GM21367 (cell line): ENCODE measurements around the gene ITSN1.
"Not testable (repeated sequence)": the region's sequence is repeated elsewhere in the genome, so short reads cannot be mapped to it uniquely, and the experiment has no call there.

ENCODE experiments used
- ATAC-seq: cut with Tn5 transposase; IDR thresholded peaks from one replicate; pipeline ENCODE4 v1.9.1; 2021; ENCODE audit not compliant: unreplicated experiment

ITSN1 gene

DNA sequence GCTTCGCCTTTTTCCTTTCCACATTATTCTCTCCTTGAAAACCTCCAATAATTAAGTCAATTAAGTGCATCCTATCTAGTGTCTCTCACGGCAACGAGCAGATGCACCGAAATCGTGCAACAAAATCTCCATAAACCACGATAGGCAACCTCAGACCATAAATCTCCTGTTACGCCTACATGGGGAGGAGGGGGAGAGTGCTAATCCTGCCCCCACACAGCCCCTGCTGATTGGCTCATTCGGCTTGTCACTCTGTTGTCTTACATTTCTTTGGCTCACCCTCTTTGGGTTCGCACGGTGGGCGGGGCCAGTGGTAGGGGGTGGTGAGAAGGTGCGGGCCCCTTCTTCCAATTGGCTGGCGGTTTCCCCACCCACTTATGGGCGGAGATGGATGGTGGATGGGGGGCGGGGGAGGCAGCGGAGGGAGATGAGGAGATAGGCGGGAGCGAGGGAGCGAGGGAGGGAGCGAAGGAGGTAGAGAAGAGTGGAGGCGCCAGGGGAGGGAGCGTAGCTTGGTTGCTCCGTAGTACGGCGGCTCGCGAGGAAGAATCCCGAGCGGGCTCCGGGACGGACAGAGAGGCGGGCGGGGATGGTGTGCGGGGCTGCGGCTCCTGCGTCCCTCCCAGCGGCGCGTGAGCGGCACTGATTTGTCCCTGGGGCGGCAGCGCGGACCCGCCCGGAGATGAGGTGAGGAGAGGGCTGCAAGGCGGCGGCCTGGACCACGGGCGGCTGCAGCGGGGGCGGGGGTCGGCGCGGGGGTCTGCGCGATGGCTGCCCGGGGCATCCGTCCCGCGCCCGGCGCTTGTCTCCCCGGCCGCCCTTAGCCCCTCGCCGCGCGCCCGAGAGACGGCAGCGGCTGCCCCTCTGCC lies at the start of gene ITSN1:
Gene ITSN1, plus strand, starts transcription at position 475 of the 869 bp plus-strand sequence. CDS start 76,328 bp downstream, outside the sequence.
- peak; percentile 73 for ATAC-seq

- no peak for ATAC-seq
These were observed 44.2 kb upstream of the ITSN1 start for GRCh38 chr21:33598051-33598450.

DNA sequence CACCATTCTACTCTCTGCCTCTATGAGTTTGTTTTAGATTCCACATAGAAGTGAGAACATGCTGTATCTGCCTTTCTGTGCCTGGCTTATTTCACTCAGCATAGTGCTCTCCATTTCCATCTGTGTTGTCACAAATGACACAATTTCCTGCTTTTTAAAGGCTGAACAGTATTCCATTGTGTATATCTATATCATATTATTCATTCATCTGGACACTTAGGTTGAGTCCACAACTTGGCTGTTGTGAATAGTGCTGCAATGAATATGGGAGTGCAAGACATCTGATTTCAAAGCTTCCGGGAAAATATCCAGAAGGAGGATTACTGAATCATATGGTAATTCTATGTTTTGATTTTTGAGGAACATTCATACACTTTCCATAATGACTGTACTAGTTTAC lies 33.7 kb upstream of the ITSN1 start:
- ATAC-seq = no peak

DNA sequence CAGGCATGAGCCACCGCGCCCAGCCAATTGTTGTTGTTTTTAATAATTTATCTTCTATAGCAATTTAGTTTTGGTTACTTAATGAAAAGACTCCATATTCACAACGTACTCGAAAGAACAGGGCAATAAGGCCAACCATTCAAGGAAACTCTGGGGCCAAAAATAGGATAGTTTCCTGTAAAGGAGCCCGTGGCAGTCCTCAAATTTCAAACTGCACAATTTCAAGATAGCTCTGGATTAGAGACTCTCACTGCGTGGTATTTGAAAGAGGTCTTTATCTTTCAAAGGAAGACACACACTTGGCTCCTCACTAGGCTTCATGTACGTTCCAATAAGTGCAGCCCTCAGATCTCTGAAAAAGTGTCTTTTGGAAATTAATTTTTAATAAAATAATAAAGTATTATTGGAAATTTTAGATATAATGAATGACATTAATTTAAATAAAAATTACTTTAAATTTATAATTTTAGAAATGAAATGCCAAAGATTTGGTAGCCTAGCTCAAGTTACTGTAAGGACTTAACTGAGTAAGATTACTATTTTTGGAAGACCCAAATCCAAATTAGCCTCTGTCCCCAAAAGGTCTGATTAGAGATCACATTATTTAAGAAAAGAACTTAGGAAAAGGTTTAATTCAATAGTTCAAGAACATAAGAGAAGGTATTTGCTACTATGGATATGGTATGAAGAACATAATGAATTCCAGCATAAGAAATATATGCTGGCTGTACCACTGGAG lies 31.1 kb upstream of the ITSN1 start:
- ATAC-seq = no peak

GRCh38 chr21:33617565-33617964 lies 24.7 kb upstream of the ITSN1 start:
- ATAC-seq = not testable (repeated sequence)

DNA sequence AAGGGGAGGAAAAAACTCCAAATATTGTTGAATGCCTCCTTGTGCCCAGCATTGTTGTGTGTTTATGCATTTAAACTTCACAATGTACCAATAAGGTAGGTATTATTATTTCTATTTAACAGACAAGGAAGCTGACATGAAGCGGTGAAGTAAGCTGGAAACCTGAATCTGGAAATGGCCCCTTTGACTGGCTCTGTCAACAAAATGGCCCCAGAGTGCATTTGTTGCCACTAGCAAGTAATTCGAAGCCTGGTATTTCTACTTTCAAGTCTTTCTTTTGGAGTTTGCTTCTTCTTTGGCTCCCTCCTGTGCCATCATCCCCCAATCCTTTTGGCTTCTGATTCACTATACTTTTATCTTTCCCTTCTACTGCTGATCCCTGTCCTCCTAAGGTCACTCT lies 23.9 kb upstream of the ITSN1 start:
- ATAC-seq = no peak

- no peak for ATAC-seq
These were observed 22.6 kb upstream of the ITSN1 start for GRCh38 chr21:33619726-33620125.

DNA sequence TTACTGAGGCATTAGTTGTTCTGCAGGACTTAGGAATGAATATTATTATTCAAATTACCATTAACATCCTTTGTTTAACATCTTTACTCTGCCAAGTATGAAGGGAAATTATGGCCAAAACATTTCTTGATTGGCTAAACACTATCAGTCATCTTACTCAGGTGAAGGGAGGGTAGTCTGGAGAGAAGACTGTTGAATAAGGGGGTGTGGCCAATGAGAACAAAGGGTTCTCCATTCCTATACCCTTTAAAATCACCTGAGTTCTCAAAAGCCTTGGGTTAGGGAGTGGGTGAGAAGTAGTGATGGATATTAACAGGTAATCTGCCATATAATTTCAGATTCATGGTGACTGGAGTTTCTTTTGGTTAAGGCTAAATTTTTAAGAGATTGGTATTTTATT lies 20.0 kb upstream of the ITSN1 start:
- ATAC-seq = no peak

GRCh38 chr21:33626151-33626550 lies 16.1 kb upstream of the ITSN1 start:
- not testable (repeated sequence) for ATAC-seq

- ATAC-seq = no peak
These were observed 8.0 kb upstream of the ITSN1 start for GRCh38 chr21:33634254-33634653.

DNA sequence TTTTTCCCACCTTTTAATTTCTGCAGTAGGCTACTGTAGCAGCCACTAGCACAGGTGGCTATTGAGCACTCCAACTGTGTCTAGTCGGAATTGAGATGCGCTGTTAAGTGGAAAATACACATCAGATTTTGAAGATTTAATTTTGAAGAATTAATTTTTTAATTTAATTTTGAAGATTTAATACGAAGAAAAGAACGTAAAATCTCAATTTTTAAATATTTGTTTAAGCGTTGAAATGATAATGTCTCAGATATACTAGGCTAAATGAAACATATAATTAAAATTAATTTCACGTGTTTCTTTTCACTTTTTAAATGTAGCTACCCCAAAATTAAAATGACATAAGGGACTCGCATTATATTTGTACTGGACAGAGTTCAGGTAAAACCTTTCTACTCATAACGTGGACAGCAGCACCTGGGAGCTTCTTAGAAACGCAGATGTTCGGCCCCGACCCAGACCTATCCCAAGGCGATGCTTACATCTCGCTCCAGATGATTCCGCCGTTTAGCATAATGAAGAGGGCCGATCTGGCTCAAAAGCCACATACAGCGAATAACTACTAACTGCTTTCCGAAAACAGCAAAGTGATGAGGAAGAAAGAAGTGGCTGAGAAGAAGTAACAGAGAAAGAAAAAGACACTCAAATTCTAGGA lies 1.5 kb upstream of the ITSN1 start:
- ATAC-seq = no peak

DNA sequence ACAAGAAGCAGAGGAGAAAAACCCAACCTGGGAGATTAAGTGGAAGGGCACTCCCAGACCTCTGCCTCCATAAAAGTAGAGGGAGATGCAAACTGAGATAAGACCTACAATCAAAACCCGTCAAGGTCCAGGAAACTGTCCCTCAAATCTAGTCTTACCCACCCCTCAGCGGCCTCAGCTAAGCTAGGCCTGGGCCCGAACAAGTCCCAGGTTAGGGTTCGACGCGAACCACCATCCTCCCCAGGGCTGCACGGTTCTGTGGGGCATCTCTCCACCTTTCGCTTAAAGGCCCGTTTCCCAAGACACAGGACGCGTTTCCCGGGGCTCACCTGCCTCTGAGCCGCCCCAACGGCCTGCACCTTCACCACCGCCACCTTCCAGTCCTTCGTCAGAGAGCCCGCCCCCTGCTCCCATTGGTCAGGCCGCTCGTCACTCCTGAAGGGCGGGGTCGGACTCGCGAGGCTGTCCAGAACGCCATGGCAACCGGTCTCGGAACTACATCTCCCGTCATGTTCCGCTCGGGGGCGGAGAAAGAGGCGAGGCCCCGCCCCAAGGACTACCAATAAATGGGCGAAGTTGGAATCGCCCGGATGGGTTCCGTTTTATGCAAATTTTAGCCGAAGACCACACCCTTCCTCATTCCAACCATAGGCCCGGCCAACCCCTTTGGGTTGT lies 812 bp upstream of the ITSN1 start, which contains the start of gene CRYZL1:
Gene CRYZL1, minus strand, starts transcription at position 390 of the 675 bp plus-strand sequence. CDS start 10,190 bp downstream, outside the sequence.
- peak; percentile 85 for ATAC-seq

GRCh38 chr21:33642896-33643657 lies 776 bp downstream of the ITSN1 start:
- ATAC-seq = no peak

- ATAC-seq = no peak
These were observed 1.5 kb downstream of the ITSN1 start for GRCh38 chr21:33643658-33644311.

DNA sequence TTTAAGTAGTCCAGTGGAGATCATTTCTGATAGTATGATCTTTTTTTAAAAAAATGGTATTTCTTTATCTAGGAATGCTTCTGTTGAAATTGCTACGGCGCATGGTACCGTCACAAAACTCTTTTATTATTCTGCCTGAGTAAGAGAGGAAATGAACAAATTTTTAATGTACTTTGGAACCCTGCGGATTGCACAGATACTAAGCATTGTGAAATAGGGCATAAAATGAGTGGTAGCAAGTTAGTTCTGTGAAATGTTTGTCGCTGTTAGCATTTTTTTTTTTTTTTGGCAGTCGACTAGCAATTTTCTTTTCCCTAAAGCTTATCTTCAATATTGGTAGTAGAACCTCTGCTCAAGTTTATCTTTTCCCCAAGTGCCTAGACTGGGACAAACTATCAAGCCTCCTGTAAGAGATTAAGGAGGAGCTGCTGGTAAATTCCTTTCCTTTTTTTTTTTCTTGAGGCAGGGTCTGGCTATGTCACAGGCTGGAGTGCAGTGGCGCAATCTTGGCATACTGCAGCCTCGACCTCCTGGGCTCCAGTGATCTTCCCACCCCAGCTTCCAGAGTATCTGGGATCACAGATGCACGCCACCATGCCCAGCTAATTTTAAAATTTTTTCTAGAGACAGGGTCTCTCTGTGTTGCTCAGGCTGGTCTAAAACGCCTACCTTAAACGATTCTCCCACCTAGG lies 2.2 kb downstream of the ITSN1 start:
- no peak for ATAC-seq

- no peak for ATAC-seq
These were observed 3.4 kb downstream of the ITSN1 start for GRCh38 chr21:33645730-33646129.

- no peak for ATAC-seq
These were observed 5.3 kb downstream of the ITSN1 start for GRCh38 chr21:33647587-33647986.

DNA sequence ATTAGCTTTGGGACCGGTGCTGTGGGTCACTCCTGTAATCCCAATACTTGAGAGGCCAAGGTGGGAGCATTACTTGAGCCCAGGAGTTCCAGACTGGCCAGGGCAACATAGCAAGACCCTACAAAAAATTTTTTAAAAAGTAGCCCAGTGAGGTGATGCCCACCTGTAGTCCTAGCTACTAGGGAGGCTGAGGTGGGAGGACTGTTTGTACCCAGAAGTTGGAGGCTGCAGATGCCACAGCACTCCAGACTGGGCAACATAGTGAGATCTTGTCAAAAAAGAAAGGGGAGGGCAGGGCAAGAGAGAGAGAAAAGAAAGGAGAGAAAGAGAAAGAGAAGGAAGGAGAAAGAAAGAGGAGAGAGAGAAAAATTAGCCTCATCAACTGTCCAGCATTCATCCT lies 6.3 kb downstream of the ITSN1 start:
- ATAC-seq = no peak

DNA sequence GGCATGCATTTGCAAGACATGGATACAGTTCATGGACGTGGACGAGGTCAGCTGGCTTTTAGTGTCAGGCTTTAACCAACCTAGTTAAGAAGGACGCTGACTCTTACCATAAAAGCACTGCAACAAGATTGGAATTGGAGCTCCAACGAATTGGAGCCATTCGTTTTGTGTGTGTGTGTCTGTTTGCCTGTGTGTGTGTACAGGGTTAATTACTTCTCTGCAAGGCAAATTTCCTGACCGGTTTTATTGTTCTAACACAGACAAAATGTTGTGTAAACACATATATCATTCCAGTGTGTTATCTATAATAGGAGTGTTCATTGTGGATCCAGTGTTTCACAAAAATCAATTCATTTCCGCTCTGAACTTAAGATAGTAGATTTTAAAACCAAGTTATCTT lies 7.9 kb downstream of the ITSN1 start:
- ATAC-seq = no peak
